Measurements from ENCODE around the gene AKAP12. TPM values are rescaled to one million over a fixed set of nuclear protein-coding genes. Genes with fewer than 3 reads are reported as not detected.

The AKAP12 gene
- total RNA-seq, 2 donors from 2014 or later, result 0.18 to 0.20 TPM

- H3K27me3 Mint-ChIP-seq, result no peaks in the 10 kb centered on the region
- no peaks in the 10 kb centered on the region for H3K4me1 Mint-ChIP-seq
Observed at GRCh38 chr6:151224076-151224475, 15.7 kb upstream of the AKAP12 start.

DNA sequence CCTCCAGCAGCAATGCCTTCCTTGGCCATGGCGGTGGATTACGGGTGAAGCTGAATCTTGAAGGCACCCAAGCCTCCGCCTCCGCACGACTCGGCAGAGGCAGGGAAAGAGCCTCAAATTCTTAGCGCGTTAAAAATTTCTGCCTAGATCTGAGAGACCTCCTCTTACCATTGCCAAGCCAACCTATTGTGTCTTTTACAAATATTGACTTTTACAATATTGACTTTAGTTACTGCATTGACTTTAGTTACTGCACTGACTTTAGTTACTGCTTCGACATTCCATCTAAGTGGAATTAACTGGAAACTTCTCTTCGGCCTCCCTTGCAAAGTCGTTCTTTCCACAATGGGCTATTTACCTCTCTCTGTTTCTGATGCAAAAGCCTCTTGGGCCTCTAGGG is 13.8 kb upstream of the AKAP12 start:
- H3K9me3 ChIP-seq (ENCODE audit: control insufficient read depth, low read length, poor library complexity, severe bottlenecking), result no peaks in the 10 kb centered on the region
- Mint-ChIP-seq H3K27me3 (peaks cover 10% of the 10 kb centered on the region), H3K36me3 (ENCODE audit: low read depth) (no peaks in the 10 kb centered on the region), H3K4me1 (no peaks in the 10 kb centered on the region), H3K27ac (no peak overlapping the region), H3K4me3 (no peak overlapping the region)
- DNase-seq (no peak), ATAC-seq (no peak)

More at GRCh38 chr6:151224076-151224475, 15.7 kb upstream of the AKAP12 start:
- Mint-ChIP-seq H3K36me3 (ENCODE audit: low read depth) (no peaks in the 10 kb centered on the region), H3K4me3 (no peak overlapping the region), H3K27ac (no peak overlapping the region)
- DNase-seq (no peak), ATAC-seq (no peak)
- H3K9me3 ChIP-seq (ENCODE audit: control insufficient read depth, low read length, poor library complexity, severe bottlenecking), result no peaks in the 10 kb centered on the region

- no peaks in the 10 kb centered on the region for H3K36me3 Mint-ChIP-seq (ENCODE audit: low read depth)
- H3K4me3 Mint-ChIP-seq, result no peak overlapping the region
- no peak for DNase-seq
- H3K27ac Mint-ChIP-seq, result no peak overlapping the region
- H3K4me1 Mint-ChIP-seq, result no peaks in the 10 kb centered on the region
- no peak for ATAC-seq
- no peaks in the 10 kb centered on the region for H3K9me3 ChIP-seq (ENCODE audit: control insufficient read depth, low read length, poor library complexity, severe bottlenecking)
- peaks cover 17% of the 10 kb centered on the region for H3K27me3 Mint-ChIP-seq
Observed at GRCh38 chr6:151228788-151229400, 10.9 kb upstream of the AKAP12 start.

GRCh38 chr6:151229401-151230276 is 10.1 kb upstream of the AKAP12 start:
- DNase-seq (no peak), ATAC-seq (no peak)
- Mint-ChIP-seq H3K27me3 (peaks cover 17% of the 10 kb centered on the region), H3K27ac (no peak overlapping the region), H3K4me3 (no peak overlapping the region), H3K36me3 (ENCODE audit: low read depth) (no peaks in the 10 kb centered on the region), H3K4me1 (no peaks in the 10 kb centered on the region)
- no peaks in the 10 kb centered on the region for H3K9me3 ChIP-seq (ENCODE audit: control insufficient read depth, low read length, poor library complexity, severe bottlenecking)

- no peaks in the 10 kb centered on the region for H3K9me3 ChIP-seq (ENCODE audit: control insufficient read depth, low read length, poor library complexity, severe bottlenecking)
- no peak overlapping the region for H3K4me3 Mint-ChIP-seq
- H3K27ac Mint-ChIP-seq, result no peak overlapping the region
- no peak for ATAC-seq
- no peaks in the 10 kb centered on the region for H3K36me3 Mint-ChIP-seq (ENCODE audit: low read depth)
- peaks cover 17% of the 10 kb centered on the region for H3K27me3 Mint-ChIP-seq
- no peak for DNase-seq
- no peaks in the 10 kb centered on the region for H3K4me1 Mint-ChIP-seq
Observed at GRCh38 chr6:151230277-151230577, 9.5 kb upstream of the AKAP12 start.

DNA sequence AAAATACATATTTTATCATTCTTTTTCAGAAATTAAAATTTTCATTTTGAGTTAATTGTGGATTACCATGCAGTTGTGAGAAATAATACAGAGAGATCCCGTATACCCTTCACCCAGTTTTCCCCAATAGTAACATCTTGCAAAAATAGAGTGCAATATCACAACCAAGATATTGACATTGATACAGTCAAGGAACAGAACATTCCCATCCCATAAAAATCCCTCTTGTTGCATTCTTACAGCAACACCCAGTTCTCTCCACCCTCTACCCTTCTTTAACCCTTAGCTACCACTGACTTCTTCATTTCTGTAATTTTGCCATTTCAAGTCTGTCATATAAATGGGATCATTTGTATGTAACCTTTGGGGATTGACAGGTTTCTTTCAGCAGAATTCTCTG is 6.9 kb upstream of the AKAP12 start:
- no peaks in the 10 kb centered on the region for H3K36me3 Mint-ChIP-seq (ENCODE audit: low read depth)
- no peak for DNase-seq
- no peaks in the 10 kb centered on the region for H3K4me1 Mint-ChIP-seq

GRCh38 chr6:151233731-151234130 is 6.0 kb upstream of the AKAP12 start:
- ATAC-seq (no peak), DNase-seq (no peak)
- no peaks in the 10 kb centered on the region for H3K9me3 ChIP-seq (ENCODE audit: control insufficient read depth, low read length, poor library complexity, severe bottlenecking)
- H3K27me3 Mint-ChIP-seq, result peaks cover 36% of the 10 kb centered on the region
- H3K4me1 Mint-ChIP-seq, result no peaks in the 10 kb centered on the region
- H3K36me3 Mint-ChIP-seq (ENCODE audit: low read depth), result no peaks in the 10 kb centered on the region
- H3K27ac Mint-ChIP-seq, result no peak overlapping the region
- no peak overlapping the region for H3K4me3 Mint-ChIP-seq

More for the DNA sequence above, 6.9 kb upstream of the AKAP12 start:
- no peak for ATAC-seq
- no peaks in the 10 kb centered on the region for H3K9me3 ChIP-seq (ENCODE audit: control insufficient read depth, low read length, poor library complexity, severe bottlenecking)
- H3K27me3 Mint-ChIP-seq, result peaks cover 29% of the 10 kb centered on the region
- no peak overlapping the region for H3K4me3 Mint-ChIP-seq
- no peak overlapping the region for H3K27ac Mint-ChIP-seq

GRCh38 chr6:151236668-151237401 is 2.9 kb upstream of the AKAP12 start:
- peaks cover 2% of the 10 kb centered on the region for H3K4me1 Mint-ChIP-seq
- ATAC-seq, result no peak
- H3K27me3 Mint-ChIP-seq, result peaks cover 47% of the 10 kb centered on the region
- no peaks in the 10 kb centered on the region for H3K36me3 Mint-ChIP-seq (ENCODE audit: low read depth)
- H3K4me3 Mint-ChIP-seq, result no peak overlapping the region
- H3K9me3 ChIP-seq (ENCODE audit: control insufficient read depth, low read length, poor library complexity, severe bottlenecking), result no peaks in the 10 kb centered on the region
- no peak for DNase-seq
- H3K27ac Mint-ChIP-seq, result no peak overlapping the region

DNA sequence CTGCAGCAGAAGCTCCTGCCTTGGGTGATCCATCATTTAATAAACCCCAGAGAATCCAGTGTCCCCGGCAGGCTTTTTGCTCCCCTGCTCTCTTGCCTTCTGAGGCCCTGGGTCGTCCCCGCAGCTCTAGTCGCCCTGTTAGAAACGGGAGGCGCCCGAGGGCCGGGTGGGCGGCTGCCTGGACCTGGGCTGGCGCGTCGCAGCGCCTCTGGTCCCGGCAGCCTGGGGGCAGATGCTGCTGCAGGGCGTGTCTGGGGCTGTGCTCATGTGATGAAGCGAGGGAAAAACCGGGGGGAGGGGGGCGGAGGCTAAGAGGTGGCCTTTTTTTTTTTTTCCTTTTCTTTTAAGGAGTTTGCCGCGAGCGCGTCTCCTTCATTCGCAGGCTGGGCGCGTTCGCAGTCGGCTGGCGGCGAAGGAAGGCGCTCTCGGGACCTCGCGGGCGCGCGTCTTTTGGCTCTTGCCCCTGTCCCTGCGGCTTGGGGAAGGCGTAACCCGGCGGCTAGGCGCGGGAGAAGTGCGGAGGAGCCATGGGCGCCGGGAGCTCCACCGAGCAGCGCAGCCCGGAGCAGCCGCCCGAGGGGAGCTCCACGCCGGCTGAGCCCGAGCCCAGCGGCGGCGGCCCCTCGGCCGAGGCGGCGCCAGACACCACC is 394 bp downstream of the AKAP12 start:
- H3K9me3 ChIP-seq (ENCODE audit: control insufficient read depth, low read length, poor library complexity, severe bottlenecking), result peaks cover 4% of the 10 kb centered on the region
- Mint-ChIP-seq H3K4me3 (peak overlapping the region; percentile 83), H3K4me1 (peaks cover 4% of the 10 kb centered on the region), H3K27ac (no peak overlapping the region), H3K27me3 (peaks cover 69% of the 10 kb centered on the region), H3K36me3 (ENCODE audit: low read depth) (peaks cover 2% of the 10 kb centered on the region)
- ATAC-seq, result no peak
- DNase-seq, result no peak

- H3K27ac Mint-ChIP-seq, result no peak overlapping the region
- H3K27me3 Mint-ChIP-seq, result peaks cover 71% of the 10 kb centered on the region
- peak overlapping the region; percentile 71 for H3K4me3 Mint-ChIP-seq
- ATAC-seq (no peak), DNase-seq (no peak)
- H3K9me3 ChIP-seq (ENCODE audit: control insufficient read depth, low read length, poor library complexity, severe bottlenecking), result peaks cover 4% of the 10 kb centered on the region
- H3K4me1 Mint-ChIP-seq, result peaks cover 4% of the 10 kb centered on the region
- peaks cover 2% of the 10 kb centered on the region for H3K36me3 Mint-ChIP-seq (ENCODE audit: low read depth)
Observed at GRCh38 chr6:151240791-151241642, 1.2 kb downstream of the AKAP12 start.

- Mint-ChIP-seq H3K36me3 (ENCODE audit: low read depth) (peaks cover 2% of the 10 kb centered on the region), H3K4me3 (no peak overlapping the region), H3K4me1 (peaks cover 4% of the 10 kb centered on the region), H3K27me3 (peaks cover 70% of the 10 kb centered on the region), H3K27ac (no peak overlapping the region)
- ATAC-seq (no peak), DNase-seq (no peak)
- H3K9me3 ChIP-seq (ENCODE audit: control insufficient read depth, low read length, poor library complexity, severe bottlenecking), result peaks cover 4% of the 10 kb centered on the region
Observed at GRCh38 chr6:151241853-151242252, 2.1 kb downstream of the AKAP12 start.

- peaks cover 4% of the 10 kb centered on the region for H3K9me3 ChIP-seq (ENCODE audit: control insufficient read depth, low read length, poor library complexity, severe bottlenecking)
- DNase-seq (no peak), ATAC-seq (no peak)
- Mint-ChIP-seq H3K36me3 (ENCODE audit: low read depth) (peaks cover 2% of the 10 kb centered on the region), H3K27ac (no peak overlapping the region), H3K4me3 (peak overlapping the region; percentile 22), H3K4me1 (peaks cover 4% of the 10 kb centered on the region), H3K27me3 (peaks cover 65% of the 10 kb centered on the region)
Observed at GRCh38 chr6:151242420-151242861, 2.7 kb downstream of the AKAP12 start.

Measured in T-helper 17 cell (primary cell).